GM12872 (cell line): ENCODE measurements around the gene GLS.

ENCODE experiments used
- TF ChIP-seq, protein P1 (sequence below): IDR thresholded peaks from 3 replicates; pipeline ENCODE4 v1.5.1; 2011; ENCODE audit warnings: low read depth, mild to moderate bottlenecking, low read length, moderate library complexity; ENCODE audit not compliant: insufficient read depth

Gene GLS

DNA sequence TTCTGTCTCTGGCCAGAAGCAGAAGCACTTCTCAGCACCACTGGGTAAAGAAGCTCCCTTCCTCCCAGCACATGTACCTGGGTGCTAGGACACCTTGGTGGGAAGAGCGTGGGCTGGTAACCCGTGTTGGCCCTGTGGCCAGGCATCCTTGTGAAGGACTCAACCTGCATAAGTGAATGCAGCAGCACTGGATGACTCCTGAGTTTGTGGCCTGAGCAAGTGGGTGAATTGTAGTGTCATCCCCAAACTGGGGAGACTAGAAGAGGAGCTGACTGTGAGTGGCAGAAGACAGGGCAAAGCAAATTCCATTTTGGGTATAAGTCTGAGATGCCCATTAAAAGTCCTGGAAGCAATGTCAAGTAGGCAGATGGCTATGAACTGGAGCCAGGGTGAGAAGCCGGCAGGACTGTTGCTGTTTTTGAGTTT is 70.0 kb downstream of the GLS start:
- TF ChIP-seq, protein P1, sequence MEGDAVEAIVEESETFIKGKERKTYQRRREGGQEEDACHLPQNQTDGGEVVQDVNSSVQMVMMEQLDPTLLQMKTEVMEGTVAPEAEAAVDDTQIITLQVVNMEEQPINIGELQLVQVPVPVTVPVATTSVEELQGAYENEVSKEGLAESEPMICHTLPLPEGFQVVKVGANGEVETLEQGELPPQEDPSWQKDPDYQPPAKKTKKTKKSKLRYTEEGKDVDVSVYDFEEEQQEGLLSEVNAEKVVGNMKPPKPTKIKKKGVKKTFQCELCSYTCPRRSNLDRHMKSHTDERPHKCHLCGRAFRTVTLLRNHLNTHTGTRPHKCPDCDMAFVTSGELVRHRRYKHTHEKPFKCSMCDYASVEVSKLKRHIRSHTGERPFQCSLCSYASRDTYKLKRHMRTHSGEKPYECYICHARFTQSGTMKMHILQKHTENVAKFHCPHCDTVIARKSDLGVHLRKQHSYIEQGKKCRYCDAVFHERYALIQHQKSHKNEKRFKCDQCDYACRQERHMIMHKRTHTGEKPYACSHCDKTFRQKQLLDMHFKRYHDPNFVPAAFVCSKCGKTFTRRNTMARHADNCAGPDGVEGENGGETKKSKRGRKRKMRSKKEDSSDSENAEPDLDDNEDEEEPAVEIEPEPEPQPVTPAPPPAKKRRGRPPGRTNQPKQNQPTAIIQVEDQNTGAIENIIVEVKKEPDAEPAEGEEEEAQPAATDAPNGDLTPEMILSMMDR = no peak

DNA sequence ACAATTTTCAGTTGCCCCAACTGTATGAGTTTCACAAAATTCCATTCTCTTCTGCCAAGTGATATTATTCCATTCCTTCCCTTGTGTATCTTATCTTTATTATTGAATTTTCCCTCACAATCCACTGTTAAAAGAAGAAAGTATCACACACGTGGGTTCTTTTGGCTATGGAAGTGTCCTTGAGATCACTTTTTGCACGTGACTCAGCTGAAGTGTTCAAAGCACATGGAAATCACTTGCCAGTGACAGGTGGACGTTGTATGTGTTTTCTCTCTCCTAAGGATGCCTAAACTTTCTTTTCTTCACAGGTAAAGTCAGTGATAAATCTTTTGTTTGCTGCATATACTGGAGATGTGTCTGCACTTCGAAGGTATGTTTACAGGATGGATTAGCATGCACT is 72.6 kb downstream of the GLS start:
- TF ChIP-seq, protein P1 = no peak

DNA sequence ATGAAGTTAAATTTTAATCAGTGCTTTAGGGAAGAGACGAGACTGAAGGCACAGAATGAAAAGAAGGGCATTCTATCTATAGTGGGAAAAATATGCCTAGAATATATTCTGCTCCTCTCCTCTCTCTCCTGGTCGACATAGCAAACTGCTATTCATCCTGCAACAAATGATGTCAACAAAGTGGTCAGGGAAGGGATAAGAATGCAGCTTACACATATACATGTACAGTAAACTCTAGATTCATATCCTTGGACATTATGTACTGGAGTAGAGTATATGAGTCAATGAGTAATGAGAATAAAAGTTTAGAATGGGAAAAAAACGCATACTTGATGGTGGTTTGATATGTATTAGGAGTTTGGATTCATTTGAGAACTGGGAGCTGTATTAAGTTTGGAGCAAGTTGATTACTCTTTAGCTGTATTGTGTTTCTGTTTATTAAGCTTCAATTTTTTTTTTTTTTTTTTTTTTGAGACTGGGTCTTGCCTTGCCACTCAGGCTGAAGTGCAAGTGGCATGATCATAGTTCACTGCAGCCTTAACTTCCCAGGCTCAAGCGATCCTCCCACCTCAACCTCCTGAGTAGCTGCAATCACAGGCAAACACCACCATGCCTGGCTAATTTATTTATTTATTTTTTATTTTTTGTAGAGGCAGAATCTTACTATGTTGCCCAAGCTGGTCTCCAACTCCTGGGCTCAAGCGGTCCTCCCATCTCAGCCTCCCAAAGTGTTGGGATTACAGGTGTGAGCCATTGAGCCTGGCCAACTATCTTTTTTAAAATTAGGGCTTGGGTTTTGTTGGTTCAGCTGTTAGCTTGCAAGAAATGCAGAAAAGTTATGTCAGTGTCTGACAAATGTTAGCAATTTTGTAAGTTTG is 79.5 kb downstream of the GLS start:
- TF ChIP-seq, protein P1 = no peak

DNA sequence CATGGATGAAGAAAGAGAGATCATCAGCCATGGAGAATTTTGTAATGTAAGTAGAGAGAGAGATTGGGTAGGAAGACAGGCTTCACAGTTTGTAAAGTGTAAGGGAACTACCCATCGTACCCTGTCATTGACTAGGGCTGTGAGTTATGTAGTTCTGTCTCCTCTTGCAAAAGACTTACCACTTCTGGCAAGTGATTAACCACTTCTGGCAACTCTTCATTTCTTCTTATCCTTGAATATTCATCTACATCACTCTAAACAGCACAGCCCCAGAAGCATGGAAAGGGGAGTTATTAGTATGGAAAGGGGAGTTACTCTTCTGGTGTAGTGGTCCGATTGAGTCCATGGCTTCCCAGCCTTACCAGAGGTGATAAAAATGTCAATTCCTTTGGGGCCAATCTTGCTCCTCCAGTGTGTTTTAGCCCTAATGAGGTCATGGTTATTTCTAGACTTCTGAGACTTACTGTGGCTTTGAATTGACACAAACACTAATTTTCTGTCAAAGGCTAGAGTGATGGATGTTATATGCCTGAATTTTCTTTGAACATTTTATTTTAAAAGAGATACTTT is 81.4 kb downstream of the GLS start:
- TF ChIP-seq, protein P1 = no peak

DNA sequence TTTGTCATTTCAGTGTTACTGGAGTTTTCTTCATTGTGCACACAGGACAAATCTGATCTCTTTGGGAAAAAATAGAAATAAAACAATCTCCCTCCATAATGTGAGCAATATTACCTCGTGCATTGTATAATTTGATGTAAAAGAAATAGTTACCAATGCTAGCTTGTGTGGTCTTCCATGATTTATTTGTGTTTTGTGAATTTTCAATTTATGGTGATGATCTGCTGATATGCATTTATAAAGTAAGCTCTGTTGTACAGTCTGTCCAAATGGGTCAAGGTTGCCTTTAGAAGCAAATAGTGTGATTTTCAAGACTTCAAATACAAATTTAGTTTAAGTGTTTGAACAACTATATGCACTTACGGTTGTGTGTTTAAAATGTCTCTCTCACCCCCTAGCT is 82.5 kb downstream of the GLS start:
- TF ChIP-seq, protein P1 = no peak

DNA sequence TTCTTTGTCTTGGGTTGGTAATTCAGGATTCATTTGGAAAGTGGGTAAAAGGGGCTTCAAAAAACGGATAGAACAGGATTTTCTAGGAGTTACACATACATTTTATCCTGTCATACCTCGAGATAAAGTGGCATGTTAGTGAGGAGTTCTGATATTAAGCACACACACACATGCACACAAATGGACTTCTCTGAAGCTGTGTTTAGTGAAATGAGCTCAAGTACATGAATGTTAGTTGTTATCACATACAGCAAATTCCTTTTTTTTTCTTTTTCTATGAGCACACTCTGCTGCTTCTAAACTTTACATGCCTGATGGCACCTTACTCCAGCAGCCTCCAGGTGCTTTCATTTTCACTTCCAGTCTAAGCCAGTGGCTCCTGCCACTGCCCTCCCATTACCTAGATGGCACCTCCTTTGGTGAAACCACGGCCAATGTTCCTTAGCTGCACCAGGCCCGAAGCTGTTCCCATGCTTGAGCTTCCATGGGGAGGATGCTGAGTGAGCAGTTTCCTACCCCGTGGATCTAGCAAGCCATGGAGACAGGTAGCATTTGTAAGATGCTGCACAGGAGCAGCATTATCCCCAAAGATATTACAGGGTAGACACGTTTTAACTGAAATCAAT is 83.7 kb downstream of the GLS start:
- TF ChIP-seq, protein P1 = no peak

DNA sequence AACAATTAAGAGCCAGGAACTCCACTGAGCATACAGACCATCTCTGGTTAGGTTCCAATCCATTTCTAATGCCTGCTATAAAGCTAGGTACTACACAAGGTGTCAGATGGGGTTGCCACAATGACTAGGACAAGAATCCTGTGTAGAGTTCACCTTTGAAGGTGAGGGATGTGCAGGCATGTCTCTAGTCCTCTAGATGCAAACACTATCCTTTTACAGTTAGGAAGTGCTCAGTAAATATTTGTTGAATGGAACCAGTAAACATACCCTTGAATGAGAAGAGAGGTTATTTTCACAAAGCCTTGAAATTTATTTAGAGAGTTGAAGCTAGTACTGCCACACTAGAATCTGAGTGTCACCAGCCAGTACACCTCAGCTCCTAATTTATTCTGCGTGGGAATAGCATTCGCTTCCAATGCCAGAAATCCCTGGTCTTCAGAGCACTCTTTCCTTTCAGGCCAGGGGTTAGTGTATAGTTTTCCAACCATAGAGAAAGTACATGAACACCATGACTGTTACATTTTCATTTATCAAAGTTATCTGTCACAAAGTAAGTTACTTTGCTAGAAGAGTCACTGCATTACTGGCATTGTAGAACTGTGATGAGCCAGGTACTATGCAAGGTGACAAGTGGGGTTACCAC is 85.1 kb downstream of the GLS start:
- TF ChIP-seq, protein P1 = no peak
